WTC11 (cell line): ENCODE measurements around the gene TOGARAM2. TPM values are rescaled to one million over a fixed set of nuclear protein-coding genes. Genes with fewer than 3 reads are reported as not detected.

ENCODE experiments used
- ATAC-seq: fragments of 200-7000 bp; cut with Tn5 transposase; 2 replicates; pipeline ENCODE4 v1.10.0; 2021; ENCODE audit warnings: mild to moderate bottlenecking, moderate library complexity
- CTCF ChIA-PET: fragments of 300-600 bp; sonication (Branson Sonifier 250); formaldehyde crosslinking; loops from one replicate; lab custom pipeline; 2021; ENCODE audit warnings: antibody characterized with exemption; lab: Charles Lee
- POLR2A ChIA-PET: fragments of 350-600 bp; sonication (Branson Sonifier 250); formaldehyde crosslinking; loops from one replicate; lab custom pipeline; 2021; ENCODE audit warnings: antibody characterized with exemption; lab: Charles Lee
- DNase-seq: peaks from one replicate; pipeline ENCODE4 v3.0.0; 2021; ENCODE audit warnings: low spot score
- H3K27ac Mint-ChIP-seq: 2 replicates; pipeline ENCODE4 v1.8.0; 2021; ENCODE audit warnings: mixed read lengths
- H3K27me3 Mint-ChIP-seq: 2 replicates; pipeline ENCODE4 v1.8.0; 2021; ENCODE audit warnings: low read depth, mild to moderate bottlenecking, moderate library complexity, mixed read lengths
- H3K36me3 Mint-ChIP-seq: 2 replicates; pipeline ENCODE4 v1.8.0; 2021; ENCODE audit warnings: mixed read lengths
- H3K4me1 Mint-ChIP-seq: 2 replicates; pipeline ENCODE4 v1.8.0; 2022; ENCODE audit warnings: mixed read lengths
- H3K4me3 Mint-ChIP-seq: 2 replicates; pipeline ENCODE4 v1.8.0; 2021; ENCODE audit warnings: mild to moderate bottlenecking, moderate library complexity, mixed read lengths
- H3K9me3 Mint-ChIP-seq: 2 replicates; pipeline ENCODE4 v1.8.0; 2021; ENCODE audit warnings: mixed read lengths
- ATF1 ChIP-seq: sonication (generic); formaldehyde crosslinking; IDR thresholded peaks from 2 replicates; pipeline ENCODE4 v1.8.1; 2023; ENCODE audit warnings: mild to moderate bottlenecking, moderate library complexity, missing genetic modification reagents
- ATF3 ChIP-seq: sonication (generic); formaldehyde crosslinking; conservative IDR thresholded peaks from 2 replicates; pipeline ENCODE4 v1.8.1; 2022; ENCODE audit warnings: mild to moderate bottlenecking, missing genetic modification reagents
- CBFB ChIP-seq: sonication (generic); formaldehyde crosslinking; IDR thresholded peaks from 2 replicates; pipeline ENCODE4 v1.8.1; 2022; ENCODE audit warnings: mild to moderate bottlenecking, low read depth, missing genetic modification reagents
- E2F4 ChIP-seq: sonication (generic); formaldehyde crosslinking; IDR thresholded peaks from 2 replicates; pipeline ENCODE4 v1.8.1; 2022; ENCODE audit warnings: low read depth, mild to moderate bottlenecking, moderate library complexity, missing genetic modification reagents, borderline replicate concordance
- ETV6 ChIP-seq: sonication (generic); formaldehyde crosslinking; IDR thresholded peaks from 2 replicates; pipeline ENCODE4 v1.8.1; 2022; ENCODE audit warnings: mild to moderate bottlenecking, missing genetic modification reagents
- IRF2 ChIP-seq: sonication (generic); formaldehyde crosslinking; IDR thresholded peaks from 2 replicates; pipeline ENCODE4 v1.8.0; 2022; ENCODE audit warnings: low read depth, missing genetic modification reagents, borderline replicate concordance
- JAZF1 ChIP-seq: fragments of 250-450 bp; sonication (Bioruptor Pico); IDR thresholded peaks from 2 replicates; pipeline ENCODE4 v1.9.0; 2021; ENCODE audit warnings: moderate library complexity, mild to moderate bottlenecking, inconsistent platforms
- NR2C2 ChIP-seq: sonication (generic); formaldehyde crosslinking; IDR thresholded peaks from 2 replicates; pipeline ENCODE4 v1.8.0; 2022; ENCODE audit warnings: mild to moderate bottlenecking, missing genetic modification reagents
- SOX15 ChIP-seq: fragments of 250-450 bp; sonication (Bioruptor Pico); IDR thresholded peaks from 2 replicates; pipeline ENCODE4 v1.9.0; 2021; ENCODE audit warnings: mild to moderate bottlenecking
- SP1 ChIP-seq: sonication (generic); formaldehyde crosslinking; conservative IDR thresholded peaks from 2 replicates; pipeline ENCODE4 v1.8.1; 2022; ENCODE audit warnings: missing genetic modification reagents
- ZNF121 ChIP-seq: sonication (generic); formaldehyde crosslinking; IDR thresholded peaks from 2 replicates; pipeline ENCODE4 v1.8.0; 2023; ENCODE audit warnings: missing genetic modification reagents
- ZNF138 ChIP-seq: sonication (generic); formaldehyde crosslinking; conservative IDR thresholded peaks from 2 replicates; pipeline ENCODE4 v1.8.1; 2022; ENCODE audit warnings: mild to moderate bottlenecking, moderate library complexity, missing genetic modification reagents
- ZNF396 ChIP-seq: fragments of 250-450 bp; sonication (Bioruptor Pico); IDR thresholded peaks from 2 replicates; pipeline ENCODE4 v1.8.0; 2021; ENCODE audit warnings: mild to moderate bottlenecking, moderate library complexity, borderline replicate concordance
- ZNF425 ChIP-seq: fragments of 250-450 bp; sonication (Bioruptor Pico); conservative IDR thresholded peaks from 2 replicates; pipeline ENCODE4 v1.9.0; 2021; ENCODE audit warnings: mild to moderate bottlenecking
- total RNA-seq: library from RNA; stranded (reverse); gene quantifications from 3 replicates; pipeline ENCODE4 v1.2.3, GENCODE V29; 2021
- TF ChIP-seq, protein P1 (sequence below): sonication (generic); formaldehyde crosslinking; IDR thresholded peaks from 2 replicates; pipeline ENCODE4 v1.8.1; 2023; ENCODE audit warnings: mild to moderate bottlenecking, missing genetic modification reagents, moderate library complexity
- TF ChIP-seq, protein P2 (sequence below): sonication (generic); formaldehyde crosslinking; IDR thresholded peaks from 2 replicates; pipeline ENCODE4 v1.8.1; 2023; ENCODE audit warnings: mild to moderate bottlenecking, missing genetic modification reagents, moderate library complexity
- TF ChIP-seq, protein P3 (sequence below): sonication (generic); formaldehyde crosslinking; IDR thresholded peaks from 2 replicates; pipeline ENCODE4 v1.8.0; 2023; ENCODE audit warnings: missing genetic modification reagents, mild to moderate bottlenecking, borderline replicate concordance
- TF ChIP-seq, protein P4 (sequence below): sonication (generic); formaldehyde crosslinking; IDR thresholded peaks from 2 replicates; pipeline ENCODE4 v1.8.1; 2022; ENCODE audit warnings: mild to moderate bottlenecking, missing genetic modification reagents, moderate library complexity, borderline replicate concordance
- TF ChIP-seq, protein P5 (sequence below): sonication (generic); formaldehyde crosslinking; IDR thresholded peaks from 2 replicates; pipeline ENCODE4 v1.8.1; 2022; ENCODE audit warnings: missing genetic modification reagents, borderline replicate concordance
- TF ChIP-seq, protein P6 (sequence below): sonication (generic); formaldehyde crosslinking; IDR thresholded peaks from 2 replicates; pipeline ENCODE4 v1.8.1; 2023; ENCODE audit warnings: mild to moderate bottlenecking, moderate library complexity, missing genetic modification reagents

The TOGARAM2 gene
- total RNA-seq, 1 experiment from 2014 or later = 1.0 TPM

DNA sequence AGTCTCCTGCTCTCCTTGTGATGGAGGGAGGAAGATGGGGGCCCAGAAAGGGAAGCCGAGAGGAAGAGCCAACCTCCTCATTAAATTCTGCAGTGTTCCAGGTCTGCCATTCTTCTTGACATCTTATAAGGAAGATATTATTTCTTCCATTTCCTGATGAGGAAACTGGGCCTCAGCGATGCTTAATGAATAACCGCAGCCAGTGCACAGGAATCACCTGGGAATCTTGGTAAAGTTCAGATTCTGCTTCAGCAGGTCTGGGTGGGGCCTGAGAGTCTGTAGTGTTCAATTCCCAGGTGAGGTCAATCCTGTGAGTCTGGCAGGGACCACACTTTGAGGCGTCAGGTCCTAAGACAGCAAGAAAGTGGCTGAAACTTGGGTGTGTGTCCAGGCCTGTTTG lies 75.9 kb downstream of the TOGARAM2 start:
- CTCF ChIA-PET = no interaction called here
- ATAC-seq = no peak
- Mint-ChIP-seq H3K4me1 (peaks cover 19% of the 10 kb centered on the region), H3K27me3 (no peaks in the 10 kb centered on the region), H3K9me3 (no peaks in the 10 kb centered on the region), H3K36me3 (no peaks in the 10 kb centered on the region), H3K4me3 (no peak overlapping the region), H3K27ac (no peak overlapping the region)
- no peak for DNase-seq
- POLR2A ChIA-PET = no interaction called here
- TF ChIP-seq, protein P1, sequence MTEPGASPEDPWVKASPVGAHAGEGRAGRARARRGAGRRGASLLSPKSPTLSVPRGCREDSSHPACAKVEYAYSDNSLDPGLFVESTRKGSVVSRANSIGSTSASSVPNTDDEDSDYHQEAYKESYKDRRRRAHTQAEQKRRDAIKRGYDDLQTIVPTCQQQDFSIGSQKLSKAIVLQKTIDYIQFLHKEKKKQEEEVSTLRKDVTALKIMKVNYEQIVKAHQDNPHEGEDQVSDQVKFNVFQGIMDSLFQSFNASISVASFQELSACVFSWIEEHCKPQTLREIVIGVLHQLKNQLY = no peak
- TF ChIP-seq SP1 (CRISPR knock-in tag) (no peak), ETV6 (CRISPR knock-in tag) (no peak), ZNF138 (no peak)

GRCh38 chr2:29059624-29060023 lies 78.5 kb downstream of the TOGARAM2 start:
- CTCF ChIA-PET = no interaction called here
- H3K4me1 Mint-ChIP-seq = peaks cover 10% of the 10 kb centered on the region
- H3K36me3 Mint-ChIP-seq = no peaks in the 10 kb centered on the region
- H3K27ac Mint-ChIP-seq = no peak overlapping the region
- TF ChIP-seq NR2C2 (no peak), ZNF425 (CRISPR knock-in tag) (no peak), ZNF396 (CRISPR knock-in tag) (no peak), ATF1 (no peak), CBFB (CRISPR knock-in tag) (no peak), ZNF121 (no peak), IRF2 (CRISPR knock-in tag) (no peak), SOX15 (no peak), ATF3 (CRISPR knock-in tag) (no peak), E2F4 (CRISPR knock-in tag) (no peak), JAZF1 (CRISPR knock-in tag) (no peak)
- TF ChIP-seq, protein P2, sequence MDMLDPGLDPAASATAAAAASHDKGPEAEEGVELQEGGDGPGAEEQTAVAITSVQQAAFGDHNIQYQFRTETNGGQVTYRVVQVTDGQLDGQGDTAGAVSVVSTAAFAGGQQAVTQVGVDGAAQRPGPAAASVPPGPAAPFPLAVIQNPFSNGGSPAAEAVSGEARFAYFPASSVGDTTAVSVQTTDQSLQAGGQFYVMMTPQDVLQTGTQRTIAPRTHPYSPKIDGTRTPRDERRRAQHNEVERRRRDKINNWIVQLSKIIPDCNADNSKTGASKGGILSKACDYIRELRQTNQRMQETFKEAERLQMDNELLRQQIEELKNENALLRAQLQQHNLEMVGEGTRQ (CRISPR knock-in tag) = no peak
- TF ChIP-seq, protein P3, sequence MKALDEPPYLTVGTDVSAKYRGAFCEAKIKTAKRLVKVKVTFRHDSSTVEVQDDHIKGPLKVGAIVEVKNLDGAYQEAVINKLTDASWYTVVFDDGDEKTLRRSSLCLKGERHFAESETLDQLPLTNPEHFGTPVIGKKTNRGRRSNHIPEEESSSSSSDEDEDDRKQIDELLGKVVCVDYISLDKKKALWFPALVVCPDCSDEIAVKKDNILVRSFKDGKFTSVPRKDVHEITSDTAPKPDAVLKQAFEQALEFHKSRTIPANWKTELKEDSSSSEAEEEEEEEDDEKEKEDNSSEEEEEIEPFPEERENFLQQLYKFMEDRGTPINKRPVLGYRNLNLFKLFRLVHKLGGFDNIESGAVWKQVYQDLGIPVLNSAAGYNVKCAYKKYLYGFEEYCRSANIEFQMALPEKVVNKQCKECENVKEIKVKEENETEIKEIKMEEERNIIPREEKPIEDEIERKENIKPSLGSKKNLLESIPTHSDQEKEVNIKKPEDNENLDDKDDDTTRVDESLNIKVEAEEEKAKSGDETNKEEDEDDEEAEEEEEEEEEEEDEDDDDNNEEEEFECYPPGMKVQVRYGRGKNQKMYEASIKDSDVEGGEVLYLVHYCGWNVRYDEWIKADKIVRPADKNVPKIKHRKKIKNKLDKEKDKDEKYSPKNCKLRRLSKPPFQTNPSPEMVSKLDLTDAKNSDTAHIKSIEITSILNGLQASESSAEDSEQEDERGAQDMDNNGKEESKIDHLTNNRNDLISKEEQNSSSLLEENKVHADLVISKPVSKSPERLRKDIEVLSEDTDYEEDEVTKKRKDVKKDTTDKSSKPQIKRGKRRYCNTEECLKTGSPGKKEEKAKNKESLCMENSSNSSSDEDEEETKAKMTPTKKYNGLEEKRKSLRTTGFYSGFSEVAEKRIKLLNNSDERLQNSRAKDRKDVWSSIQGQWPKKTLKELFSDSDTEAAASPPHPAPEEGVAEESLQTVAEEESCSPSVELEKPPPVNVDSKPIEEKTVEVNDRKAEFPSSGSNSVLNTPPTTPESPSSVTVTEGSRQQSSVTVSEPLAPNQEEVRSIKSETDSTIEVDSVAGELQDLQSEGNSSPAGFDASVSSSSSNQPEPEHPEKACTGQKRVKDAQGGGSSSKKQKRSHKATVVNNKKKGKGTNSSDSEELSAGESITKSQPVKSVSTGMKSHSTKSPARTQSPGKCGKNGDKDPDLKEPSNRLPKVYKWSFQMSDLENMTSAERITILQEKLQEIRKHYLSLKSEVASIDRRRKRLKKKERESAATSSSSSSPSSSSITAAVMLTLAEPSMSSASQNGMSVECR = no peak
- TF ChIP-seq, protein P4, sequence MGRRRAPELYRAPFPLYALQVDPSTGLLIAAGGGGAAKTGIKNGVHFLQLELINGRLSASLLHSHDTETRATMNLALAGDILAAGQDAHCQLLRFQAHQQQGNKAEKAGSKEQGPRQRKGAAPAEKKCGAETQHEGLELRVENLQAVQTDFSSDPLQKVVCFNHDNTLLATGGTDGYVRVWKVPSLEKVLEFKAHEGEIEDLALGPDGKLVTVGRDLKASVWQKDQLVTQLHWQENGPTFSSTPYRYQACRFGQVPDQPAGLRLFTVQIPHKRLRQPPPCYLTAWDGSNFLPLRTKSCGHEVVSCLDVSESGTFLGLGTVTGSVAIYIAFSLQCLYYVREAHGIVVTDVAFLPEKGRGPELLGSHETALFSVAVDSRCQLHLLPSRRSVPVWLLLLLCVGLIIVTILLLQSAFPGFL (CRISPR knock-in tag) = no peak
- TF ChIP-seq, protein P5, sequence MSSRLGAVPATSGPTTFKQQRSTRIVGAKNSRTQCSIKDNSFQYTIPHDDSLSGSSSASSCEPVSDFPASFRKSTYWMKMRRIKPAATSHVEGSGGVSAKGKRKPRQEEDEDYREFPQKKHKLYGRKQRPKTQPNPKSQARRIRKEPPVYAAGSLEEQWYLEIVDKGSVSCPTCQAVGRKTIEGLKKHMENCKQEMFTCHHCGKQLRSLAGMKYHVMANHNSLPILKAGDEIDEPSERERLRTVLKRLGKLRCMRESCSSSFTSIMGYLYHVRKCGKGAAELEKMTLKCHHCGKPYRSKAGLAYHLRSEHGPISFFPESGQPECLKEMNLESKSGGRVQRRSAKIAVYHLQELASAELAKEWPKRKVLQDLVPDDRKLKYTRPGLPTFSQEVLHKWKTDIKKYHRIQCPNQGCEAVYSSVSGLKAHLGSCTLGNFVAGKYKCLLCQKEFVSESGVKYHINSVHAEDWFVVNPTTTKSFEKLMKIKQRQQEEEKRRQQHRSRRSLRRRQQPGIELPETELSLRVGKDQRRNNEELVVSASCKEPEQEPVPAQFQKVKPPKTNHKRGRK = no peak
- TF ChIP-seq, protein P6, sequence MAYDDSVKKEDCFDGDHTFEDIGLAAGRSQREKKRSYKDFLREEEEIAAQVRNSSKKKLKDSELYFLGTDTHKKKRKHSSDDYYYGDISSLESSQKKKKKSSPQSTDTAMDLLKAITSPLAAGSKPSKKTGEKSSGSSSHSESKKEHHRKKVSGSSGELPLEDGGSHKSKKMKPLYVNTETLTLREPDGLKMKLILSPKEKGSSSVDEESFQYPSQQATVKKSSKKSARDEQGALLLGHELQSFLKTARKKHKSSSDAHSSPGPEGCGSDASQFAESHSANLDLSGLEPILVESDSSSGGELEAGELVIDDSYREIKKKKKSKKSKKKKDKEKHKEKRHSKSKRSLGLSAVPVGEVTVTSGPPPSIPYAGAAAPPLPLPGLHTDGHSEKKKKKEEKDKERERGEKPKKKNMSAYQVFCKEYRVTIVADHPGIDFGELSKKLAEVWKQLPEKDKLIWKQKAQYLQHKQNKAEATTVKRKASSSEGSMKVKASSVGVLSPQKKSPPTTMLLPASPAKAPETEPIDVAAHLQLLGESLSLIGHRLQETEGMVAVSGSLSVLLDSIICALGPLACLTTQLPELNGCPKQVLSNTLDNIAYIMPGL (CRISPR knock-in tag) = no peak
- DNase-seq (no peak), ATAC-seq (no peak)
- no peak overlapping the region for H3K4me3 Mint-ChIP-seq
- no peaks in the 10 kb centered on the region for H3K27me3 Mint-ChIP-seq
- POLR2A ChIA-PET = no interaction called here
- H3K9me3 Mint-ChIP-seq = no peaks in the 10 kb centered on the region
